Activated CD8-positive, alpha-beta memory T cell treated with anti-CD3 and anti-CD28 coated beads, Interleukin-2, amount 50 U/mL, for 1 hour (primary cell): ENCODE measurements around the gene DPY19L3.
"Not testable (repeated sequence)": the region's sequence is repeated elsewhere in the genome, so short reads cannot be mapped to it uniquely, and the experiment has no call there.

Experiments
- DNase-seq: peaks from one replicate; pipeline ENCODE4 v3.0.0-alpha.2; 2020; ENCODE audit errors: extremely low read depth

The DPY19L3 gene

DNA sequence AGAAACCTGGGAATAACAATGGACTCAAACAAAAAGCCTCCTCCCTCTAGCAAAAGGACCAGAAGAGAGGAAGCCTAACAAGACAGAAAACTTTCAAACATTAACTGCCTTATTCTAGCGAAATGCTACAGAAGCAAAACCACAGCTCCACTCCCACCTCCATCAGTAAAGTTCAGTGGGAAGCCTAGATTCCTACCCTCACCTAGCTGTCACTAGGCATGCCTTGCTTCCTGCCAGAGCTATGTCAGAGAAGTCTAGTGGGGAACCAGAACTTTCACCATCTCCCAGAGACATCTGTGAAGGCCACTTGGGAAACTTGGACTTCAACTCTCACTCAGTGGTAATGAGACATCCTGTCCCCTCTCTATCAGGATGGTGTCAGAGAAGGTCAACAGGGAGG lies 37.1 kb downstream of the DPY19L3 start:
- no peak for DNase-seq

DNA sequence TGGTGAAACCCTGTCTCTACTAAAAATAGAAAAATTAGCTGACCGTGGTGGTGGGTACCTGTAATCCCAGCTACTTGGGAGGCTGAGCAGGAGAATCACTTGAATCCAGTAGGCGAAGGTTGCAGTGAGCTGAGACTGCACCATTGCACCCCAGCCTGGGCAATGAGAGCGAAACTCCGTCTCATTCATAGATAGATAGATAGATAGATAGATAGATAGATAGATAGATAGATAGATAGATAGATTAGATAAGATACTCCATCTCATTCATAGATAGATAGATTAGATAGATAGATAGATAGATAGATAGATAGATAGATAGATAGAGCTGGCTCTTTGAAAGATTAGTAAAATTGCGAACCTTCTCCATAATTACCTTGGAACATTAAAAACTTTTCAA lies 42.0 kb downstream of the DPY19L3 start:
- DNase-seq = not testable (repeated sequence)

DNA sequence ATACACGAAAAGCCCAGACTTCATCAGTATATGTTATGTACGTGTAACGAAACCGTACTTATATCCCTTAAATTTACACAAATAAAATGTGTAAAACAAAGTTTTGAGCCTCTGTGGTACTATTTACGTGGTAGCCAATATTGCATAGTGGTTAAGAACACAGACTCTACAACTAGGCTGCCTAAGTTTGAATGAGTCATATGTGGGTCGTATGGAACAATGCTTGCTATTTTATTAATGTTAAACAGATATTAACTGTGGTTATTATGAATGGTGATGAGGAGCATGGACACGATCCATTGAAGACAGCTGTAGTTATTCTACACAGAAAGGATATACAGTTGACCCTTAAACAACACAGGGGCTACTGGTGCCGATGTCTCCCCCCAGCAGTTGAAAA lies 42.5 kb downstream of the DPY19L3 start:
- DNase-seq = no peak

DNA sequence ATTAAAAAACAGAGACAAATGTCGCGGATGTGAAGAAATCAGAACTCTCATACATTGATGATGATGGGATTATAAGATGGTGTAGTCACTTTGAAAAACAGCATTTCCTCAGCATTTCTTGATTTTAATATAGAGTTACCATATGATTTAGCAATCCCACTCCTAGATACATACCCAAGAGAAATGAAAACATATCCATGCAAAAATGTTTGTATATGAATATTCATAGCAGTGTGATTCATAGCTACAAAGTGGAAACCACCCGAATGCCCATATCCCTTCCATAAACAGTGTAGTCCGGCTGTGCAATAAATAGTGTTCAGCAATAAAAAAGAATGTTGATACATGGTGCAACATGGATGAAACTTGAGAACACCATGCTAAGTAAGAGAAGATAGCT lies 44.6 kb downstream of the DPY19L3 start:
- DNase-seq = no peak

DNA sequence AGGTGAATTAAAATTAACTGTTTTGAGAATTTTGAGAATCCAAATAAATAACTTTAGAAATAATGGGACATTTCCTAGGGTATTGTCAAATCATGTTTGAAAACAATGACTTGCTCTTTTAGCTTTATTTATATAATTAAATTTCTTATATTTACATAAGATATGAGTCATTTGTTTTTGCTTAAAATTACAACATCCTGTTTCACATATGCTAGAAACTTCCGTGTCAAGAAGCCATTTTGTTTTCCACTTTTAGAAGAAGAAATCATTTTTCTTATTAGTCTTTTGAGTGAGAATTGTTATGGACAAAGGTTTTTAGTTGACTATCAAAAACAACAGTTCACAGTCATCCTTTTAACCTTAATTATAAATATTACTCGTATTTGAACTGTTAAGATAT lies 48.2 kb downstream of the DPY19L3 start:
- DNase-seq = no peak

DNA sequence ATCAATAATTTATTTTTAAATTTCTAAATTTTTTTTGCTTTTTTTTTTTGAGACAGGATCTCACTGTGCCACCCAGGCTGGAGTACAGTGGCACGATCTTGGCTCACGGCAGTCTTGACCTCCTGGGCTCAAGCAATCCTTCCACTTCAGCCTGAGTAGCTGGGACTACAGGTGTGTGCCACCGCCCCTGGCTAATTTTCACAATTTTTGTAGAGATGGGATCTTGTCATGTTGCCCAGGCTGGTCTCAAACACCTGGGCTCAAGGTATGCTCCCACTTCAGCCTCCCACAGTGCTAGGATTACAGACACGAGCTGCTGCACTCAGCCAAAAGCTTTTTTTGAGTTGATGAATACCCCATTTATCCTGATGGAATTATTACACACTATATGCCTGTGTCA lies 50.8 kb downstream of the DPY19L3 start:
- DNase-seq = no peak

DNA sequence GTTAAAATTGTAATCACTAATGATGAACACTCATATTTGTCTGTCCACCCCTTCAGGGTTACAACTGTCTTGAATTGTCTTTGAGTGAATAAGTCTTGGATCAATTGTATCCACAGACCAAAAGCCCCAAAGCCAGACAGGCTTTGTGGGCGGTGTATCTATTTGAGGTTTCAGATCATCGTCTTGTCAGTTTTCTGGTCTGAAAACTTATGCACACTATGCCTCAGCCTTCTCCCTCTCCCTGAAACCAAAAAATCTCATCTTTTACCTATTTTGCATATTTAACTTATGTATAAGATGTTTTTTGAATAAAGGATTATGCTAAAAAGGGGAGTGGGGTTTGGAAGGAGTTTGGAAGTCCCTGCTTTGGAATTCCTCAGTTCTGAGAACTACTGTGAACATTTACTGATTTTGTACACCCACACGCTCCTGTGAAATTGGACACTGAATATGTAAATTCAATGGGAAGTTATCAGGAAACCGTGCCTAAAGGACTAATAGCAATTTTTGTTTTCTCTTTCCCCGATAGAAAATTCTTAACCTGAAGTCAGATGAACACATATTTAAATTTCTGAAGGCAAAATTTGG lies 52.1 kb downstream of the DPY19L3 start:
- DNase-seq = no peak

DNA sequence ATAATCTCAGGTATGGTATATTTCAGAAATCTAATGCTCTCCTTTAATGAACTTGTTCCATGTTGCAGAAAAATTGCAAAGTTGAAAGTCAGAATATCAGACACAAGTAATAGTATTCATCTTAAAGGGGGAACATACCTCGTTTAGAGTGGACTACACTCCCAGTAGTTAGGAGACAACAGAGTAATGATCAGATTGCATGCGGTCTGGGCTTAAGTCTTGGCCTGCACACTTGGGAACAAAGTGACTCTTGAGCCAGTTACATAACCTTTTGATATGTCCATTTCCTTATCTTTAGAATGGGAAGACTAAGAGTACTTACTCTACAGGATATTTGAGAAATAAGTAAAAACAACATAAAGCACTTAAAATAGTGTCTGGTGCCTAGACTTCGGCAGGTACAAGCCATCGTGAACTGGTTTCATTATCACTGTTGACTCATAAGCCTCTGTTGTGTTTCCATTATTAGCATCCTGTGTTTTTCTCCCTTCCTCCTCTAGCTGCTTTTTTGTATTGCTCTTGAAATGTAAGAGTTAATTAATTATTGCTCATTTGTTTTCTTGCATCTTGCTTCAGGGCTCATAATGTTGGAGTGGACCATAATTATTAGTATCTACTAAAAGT lies 53.0 kb downstream of the DPY19L3 start:
- no peak for DNase-seq

DNA sequence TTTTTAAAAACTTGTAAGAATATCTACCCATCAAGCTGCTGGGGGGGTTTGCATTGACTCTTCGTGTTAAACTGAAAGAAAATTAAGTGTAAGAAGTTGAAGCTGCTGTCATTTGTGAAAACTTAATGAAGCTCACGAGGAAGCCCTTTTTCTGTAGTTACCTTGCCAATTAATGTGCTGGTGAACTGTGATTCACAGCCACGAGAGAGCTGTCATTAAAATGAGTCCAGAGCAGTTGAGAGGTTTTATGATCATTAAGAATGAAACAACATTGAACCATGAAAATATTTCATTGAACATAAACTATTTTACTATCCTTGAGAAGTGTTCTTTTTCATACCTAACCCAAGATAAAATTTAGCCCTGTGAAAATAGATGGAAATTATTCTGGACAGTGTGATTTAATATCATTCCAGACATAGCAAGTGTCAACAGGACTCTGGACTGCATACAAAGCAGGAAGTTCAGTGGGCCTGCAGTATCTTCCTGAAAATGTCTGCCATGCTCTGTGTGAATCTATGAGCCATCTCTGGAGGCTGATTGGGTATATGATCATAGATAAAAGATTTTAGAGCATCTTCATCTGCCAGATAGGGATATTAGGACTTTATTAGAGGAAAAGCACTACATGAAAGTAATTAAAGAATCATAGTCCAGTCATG lies 53.8 kb downstream of the DPY19L3 start:
- DNase-seq = no peak

DNA sequence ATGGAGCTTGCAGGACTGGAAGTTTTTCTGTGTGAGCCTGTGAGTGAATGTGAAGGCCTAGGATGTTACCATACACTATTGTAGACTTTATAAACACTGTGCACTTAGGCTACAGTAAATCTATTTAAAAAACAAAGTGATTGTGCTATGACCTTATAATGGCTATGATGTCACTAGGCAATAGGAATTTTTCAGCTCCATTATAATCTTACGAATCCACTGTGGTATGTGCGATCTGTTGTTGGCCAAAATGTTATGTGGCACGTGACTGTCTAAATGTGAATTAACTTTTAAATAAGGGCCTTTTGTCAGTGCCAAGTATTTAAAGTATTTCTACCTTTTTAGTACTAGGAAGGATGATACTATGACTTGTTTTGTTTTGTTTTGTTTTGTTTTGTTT lies 54.9 kb downstream of the DPY19L3 start:
- no peak for DNase-seq

DNA sequence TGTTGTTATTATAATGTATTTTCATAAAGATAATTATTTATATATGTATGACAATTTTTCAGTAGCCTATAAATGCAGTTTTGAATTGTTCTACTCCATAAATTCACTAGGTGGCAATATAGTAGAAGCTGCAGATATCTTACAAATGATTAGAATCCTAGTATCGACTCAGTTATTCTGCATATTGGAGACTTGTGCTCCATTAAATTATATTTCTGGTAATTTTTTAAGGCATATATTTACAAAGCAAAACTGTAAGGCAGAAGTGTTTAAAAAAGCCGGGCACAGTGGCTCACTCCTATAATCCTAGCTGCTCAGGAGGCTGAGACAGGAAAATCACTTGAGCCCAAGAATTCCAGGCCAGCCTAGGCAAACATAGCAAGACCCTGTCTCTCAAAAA lies 58.7 kb downstream of the DPY19L3 start:
- DNase-seq = no peak

DNA sequence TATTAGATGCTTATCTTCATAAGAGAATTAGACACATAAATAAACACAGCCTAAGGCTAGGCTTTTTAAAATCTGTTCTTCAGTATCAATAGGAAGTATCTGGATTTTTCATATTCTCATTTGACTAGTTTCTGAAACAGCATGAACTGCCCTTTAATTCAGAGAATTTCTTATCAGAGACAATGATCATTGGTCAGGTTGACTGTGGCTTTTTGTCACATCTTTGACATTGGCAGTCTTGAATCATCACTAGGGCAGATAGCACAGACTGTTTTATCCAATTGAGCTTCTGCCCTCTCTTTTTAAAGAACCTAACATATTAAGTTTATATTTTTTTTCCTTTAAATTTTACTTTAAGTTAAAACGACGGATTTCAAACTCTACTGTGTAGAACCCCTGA lies 59.6 kb downstream of the DPY19L3 start:
- no peak for DNase-seq

DNA sequence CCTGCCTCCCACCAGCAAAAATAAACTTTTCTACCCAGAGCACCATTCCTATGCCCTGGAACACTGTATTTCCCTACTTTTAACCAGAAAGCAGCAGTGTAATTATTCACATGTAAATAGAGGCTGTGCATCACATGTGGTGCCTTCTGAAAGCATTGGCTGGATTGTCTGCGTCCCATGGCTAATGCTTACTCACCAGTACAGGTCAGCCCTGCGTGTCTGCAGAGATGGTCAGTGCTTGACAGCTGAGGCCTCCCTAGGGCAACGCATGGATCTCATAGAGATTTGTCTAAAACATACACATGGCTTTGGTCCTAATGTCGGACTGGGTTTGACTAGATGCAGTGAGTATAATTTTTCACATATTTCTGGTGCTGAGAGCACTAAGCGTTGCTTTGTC lies 64.2 kb downstream of the DPY19L3 start:
- no peak for DNase-seq

DNA sequence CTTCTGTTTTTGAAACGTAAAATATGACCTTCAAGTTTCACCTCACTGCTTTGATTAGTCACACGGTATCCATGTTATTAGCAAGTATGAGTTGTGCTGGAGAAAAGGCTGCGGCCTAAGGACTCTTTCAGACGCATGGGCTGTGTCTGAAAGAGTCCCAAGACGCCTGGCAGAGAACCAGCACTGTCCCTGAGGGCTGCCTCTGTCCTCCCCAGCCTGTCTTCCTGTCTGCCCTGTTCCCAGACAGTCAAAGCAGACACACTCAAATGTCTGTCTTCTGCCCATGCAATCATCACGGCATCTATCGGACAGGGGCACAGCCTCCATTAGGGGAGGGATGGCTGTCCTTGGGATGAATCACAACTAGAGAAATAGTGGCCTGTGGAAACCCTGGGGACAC lies 65.5 kb downstream of the DPY19L3 start:
- no peak for DNase-seq

DNA sequence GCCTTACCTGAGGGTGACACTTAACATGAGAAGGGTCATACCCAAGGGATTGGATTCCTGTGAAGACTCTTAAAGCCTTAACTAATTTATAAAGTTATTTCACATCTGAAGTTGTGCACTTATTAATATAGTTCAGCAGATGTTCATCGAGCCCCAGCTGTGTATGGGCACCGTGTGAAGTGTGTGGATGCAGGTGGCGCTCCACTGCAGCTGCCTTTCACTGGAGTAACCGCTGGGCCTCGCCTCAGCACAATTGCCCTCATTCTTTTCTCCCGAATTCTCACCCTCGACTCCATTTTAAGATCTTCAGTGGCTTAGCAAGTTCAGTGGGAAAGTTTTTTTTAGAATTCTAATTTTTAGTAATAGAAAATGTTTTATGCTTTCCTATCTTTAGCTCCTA lies 66.2 kb downstream of the DPY19L3 start:
- no peak for DNase-seq

DNA sequence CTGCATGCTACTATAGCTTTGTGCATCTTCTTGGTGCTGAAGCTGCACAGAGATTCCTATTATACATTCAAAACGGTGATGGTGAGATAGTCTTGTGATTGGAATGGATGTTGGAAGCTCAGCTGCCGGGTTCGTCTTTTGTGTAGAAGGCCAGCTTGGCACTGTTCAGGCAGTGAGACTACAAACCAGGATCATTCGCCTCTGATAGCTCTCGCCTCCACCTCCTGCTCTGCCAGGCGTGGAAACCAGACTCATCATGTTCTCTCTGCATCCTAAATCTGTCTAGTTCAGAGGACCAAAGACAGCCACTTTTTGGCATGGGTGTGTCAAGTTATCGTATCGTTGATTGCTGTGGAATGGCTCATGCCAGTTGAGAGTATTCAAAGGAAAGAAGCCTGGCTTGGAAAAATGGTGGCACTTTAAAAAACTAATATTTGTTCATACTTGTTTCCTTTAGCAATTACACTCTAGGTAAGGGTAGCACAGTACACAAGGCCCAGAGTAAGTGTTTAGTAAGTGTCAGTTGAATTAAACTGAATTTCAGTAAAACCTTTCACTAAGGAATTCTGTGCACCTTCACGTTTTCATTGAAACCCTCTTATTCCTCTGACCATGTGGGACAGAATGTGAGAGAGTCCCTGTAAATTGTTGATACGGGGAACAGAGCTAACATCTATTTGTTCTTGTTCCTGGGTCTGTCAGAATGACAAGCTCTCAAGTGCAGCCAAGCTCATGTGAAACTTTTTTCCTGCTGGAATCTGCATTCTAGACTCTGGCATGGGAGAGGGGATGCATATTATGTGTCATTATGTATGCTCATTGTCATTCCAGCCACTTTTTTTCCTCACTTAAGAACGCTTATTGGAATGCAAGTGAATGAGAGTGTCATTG lies 69.8 kb downstream of the DPY19L3 start:
- no peak for DNase-seq

DNA sequence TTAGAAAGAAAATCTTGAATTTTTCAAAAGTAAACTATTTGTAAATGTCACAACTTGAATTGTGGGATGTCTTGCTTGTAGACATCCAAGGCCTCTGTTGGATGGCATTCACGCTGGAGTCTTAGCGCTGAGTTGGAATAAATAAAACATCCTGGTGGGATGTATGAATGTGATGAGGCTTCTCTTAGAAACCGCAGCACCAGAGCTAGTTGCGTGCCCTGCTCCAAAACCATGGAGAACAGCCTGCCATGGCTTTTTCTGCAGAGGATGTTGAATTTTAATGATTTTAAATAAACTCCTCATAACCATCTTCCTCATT lies 70.4 kb downstream of the DPY19L3 start:
- no peak for DNase-seq

DNA sequence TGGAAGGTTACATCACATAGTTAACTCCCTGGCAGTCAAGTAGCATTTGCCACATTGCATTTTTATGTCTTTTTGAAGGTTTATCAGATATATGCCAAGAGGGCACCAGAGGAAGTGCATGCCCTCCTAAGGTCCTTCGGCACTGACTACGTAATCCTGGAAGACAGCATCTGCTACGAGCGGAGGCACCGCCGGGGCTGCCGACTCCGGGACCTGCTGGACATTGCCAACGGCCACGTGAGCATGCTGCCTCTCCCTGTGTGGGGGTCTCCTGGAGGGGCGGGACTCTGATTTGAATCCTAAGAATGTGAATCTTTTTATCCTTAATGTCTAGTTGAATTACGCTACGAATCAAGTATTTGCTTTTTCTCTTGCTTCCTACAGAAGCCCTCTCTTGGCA lies 74.8 kb downstream of the DPY19L3 start:
- DNase-seq = no peak

DNA sequence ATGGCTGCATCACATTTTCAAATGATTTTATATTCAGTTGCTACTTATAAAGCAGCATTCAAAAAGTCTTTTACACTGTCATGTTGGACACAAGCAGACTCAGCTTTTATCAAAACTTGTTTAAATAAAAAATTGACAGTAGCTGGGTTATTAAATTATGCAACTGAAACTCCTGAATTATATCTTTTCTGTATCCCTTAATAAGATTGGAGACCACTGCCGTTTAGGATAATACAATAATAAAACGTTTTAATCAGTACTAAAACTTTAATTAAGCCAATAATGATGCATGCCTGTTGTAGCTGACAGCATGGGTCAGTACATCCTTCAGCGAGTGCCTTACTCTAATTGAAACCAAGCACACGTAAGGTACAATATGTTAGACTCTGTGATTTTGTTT lies 78.0 kb downstream of the DPY19L3 start:
- DNase-seq = no peak

DNA sequence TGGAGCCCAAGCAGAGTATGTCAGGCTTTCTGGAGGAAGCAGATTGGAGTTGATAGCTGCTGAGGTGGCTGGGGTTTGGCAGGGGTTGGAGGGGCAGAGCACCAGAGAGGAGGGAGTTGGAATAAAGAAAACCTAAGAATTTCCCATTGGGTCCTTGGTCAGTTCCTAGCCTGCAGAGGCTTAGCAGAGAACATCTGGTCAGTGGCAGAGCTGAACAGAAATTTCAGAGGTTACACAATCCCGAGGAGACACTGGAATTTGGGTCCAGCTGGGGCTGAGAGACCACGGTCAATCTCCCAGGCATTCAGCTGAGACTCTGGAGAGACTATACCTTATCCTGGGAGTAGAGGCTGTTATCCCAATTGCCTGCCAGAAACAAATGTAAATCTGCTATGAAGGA lies 84.4 kb downstream of the DPY19L3 start:
- DNase-seq = no peak

DNA sequence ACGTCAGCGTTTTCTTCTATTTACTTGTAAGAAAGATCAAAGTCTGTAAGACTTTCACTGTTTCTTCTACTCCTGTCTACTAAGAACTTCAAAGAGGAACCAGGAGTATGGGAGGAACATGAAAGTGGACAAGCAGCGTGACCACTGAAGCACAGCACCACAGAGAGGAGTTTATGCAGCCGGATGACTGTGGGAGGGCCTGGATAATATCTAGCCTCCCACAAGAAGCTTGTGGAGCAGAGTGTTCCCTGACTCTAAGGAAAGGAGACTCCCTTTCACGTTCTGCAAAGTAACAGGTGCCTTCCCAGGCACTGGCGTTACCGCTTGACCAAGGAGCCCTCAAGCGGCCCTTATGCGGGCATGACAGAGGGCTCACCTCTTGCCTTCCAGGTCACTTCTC lies 91.8 kb downstream of the DPY19L3 start:
- no peak for DNase-seq

DNA sequence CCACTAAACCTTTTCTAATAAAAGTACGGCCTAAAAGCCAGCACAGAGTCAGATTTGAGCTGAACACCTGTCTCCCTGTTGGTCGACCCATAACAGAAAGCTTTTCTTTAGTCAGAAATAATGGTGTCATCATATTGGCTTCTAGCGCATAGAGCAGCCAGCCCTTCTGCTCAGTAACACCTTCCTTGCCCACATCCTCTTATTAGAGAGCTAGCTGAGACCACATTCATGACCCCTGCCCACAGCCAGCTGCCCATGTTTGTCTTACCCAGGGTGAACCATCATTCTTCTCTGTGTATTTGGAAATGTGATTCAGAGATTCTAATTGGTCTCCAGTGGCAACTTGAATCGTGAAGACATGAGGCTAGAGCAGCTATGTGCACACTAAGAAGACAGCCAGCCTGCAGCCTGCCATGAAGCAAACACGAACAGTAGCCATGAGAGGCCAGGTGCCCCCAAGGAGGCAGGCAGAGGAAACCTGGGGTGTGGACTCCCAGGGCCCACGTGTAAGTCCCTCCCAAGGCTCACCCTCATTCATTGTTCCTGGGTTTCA lies 93.2 kb downstream of the DPY19L3 start:
- DNase-seq = no peak

DNA sequence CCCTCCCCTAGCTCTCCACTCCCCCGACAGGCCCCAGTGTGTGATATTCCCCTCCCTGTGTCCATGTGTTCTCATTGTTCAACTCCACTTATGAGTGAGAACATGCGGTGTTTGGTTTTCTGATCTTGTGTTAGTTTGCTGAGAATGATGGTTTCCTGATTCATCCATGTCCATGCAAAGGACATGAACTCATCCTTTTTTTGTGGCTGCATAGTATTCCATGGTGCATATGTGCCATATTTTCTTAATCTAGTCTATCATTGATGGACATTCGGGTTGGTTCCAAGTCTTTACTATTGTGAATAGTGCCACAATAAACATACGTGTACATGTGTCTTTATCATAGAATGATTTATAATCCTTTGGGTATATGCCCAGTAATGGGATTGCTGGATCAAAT lies 106.9 kb downstream of the DPY19L3 start:
- DNase-seq = not testable (repeated sequence)
